OCI-LY7 (cell line): ENCODE data around the gene SLC16A1. TPM values are rescaled to one million over a fixed set of nuclear protein-coding genes. Genes with fewer than 3 reads are reported as not detected.

Experiments
- BruUV-seq: library from RNA; stranded (reverse); fragments of 400-500 nt; replicated peaks from 2 replicates; lab custom pipeline; 2021; lab: Mats Ljungman, UMichigan
- CTCF ChIA-PET: fragments of 300-600 bp; sonication (Branson Sonifier 250); formaldehyde crosslinking; loops from one replicate; lab custom pipeline; 2022; ENCODE audit warnings: antibody characterized with exemption; ENCODE audit not compliant: unreplicated experiment; lab: Charles Lee
- POLR2A ChIA-PET: fragments of 300-600 bp; sonication (Branson Sonifier 250); formaldehyde crosslinking; loops from one replicate; lab custom pipeline; 2022; ENCODE audit warnings: antibody characterized with exemption; lab: Charles Lee
- DNase-seq: peaks from one replicate; pipeline ENCODE4 v3.0.0-alpha.2; 2015; ENCODE audit warnings: low spot score
- H2AFZ ChIP-seq: fragments of 200-600 bp; sonication (generic), shearing (Covaris generic); 2 replicates; pipeline ENCODE4 v1.6.1; 2014; ENCODE audit warnings: mild to moderate bottlenecking, antibody characterized with exemption, low read length, moderate library complexity
- H3K27ac ChIP-seq: fragments of 200-600 bp; sonication (generic); 2 replicates; pipeline ENCODE4 v1.5.1; 2014; ENCODE audit warnings: mixed run types, low read depth, mild to moderate bottlenecking, moderate library complexity, low read length, inconsistent platforms; ENCODE audit not compliant: poor library complexity, severe bottlenecking
- H3K36me3 ChIP-seq: fragments of 200-600 bp; sonication (generic); 2 replicates; pipeline ENCODE4 v1.6.1; 2014; ENCODE audit warnings: mild to moderate bottlenecking, antibody characterized with exemption, low read length, moderate library complexity, mixed read lengths; ENCODE audit not compliant: insufficient read depth
- H3K4me1 ChIP-seq: fragments of 200-600 bp; sonication (generic); 2 replicates; pipeline ENCODE4 v1.5.1; 2014; ENCODE audit warnings: mild to moderate bottlenecking, low read length; ENCODE audit not compliant: insufficient read depth, poor library complexity, severe bottlenecking
- H3K4me2 ChIP-seq: fragments of 200-600 bp; sonication (generic); 2 replicates; pipeline ENCODE4 v1.6.1; 2014; ENCODE audit warnings: mild to moderate bottlenecking, low read length
- H3K4me3 ChIP-seq: fragments of 200-600 bp; sonication (generic); 2 replicates; pipeline ENCODE4 v1.5.1; 2014; ENCODE audit warnings: mild to moderate bottlenecking, low read depth, low read length; ENCODE audit not compliant: poor library complexity, severe bottlenecking
- H3K79me2 ChIP-seq: fragments of 200-600 bp; sonication (generic); 2 replicates; pipeline ENCODE4 v1.6.1; 2016; ENCODE audit warnings: low read depth, mild to moderate bottlenecking, low read length, moderate library complexity, mixed read lengths; ENCODE audit not compliant: insufficient read depth
- H3K9me2 ChIP-seq: fragments of 200-600 bp; sonication (generic); 2 replicates; pipeline ENCODE4 v1.6.1; 2016; ENCODE audit warnings: mild to moderate bottlenecking, low read length, mixed read lengths; ENCODE audit not compliant: insufficient read depth
- H3K9me3 ChIP-seq: fragments of 200-600 bp; sonication (generic); 2 replicates; pipeline ENCODE4 v1.6.1; 2014; ENCODE audit warnings: mild to moderate bottlenecking, mixed run types, low read length, mixed read lengths
- H4K20me1 ChIP-seq: fragments of 200-600 bp; sonication (generic); 2 replicates; pipeline ENCODE4 v1.6.1; 2014; ENCODE audit warnings: mild to moderate bottlenecking, antibody characterized with exemption, low read length, moderate library complexity, mixed read lengths; ENCODE audit not compliant: insufficient read depth
- CTCF ChIP-seq: fragments of 200-600 bp; sonication (generic); conservative IDR thresholded peaks from 2 replicates; pipeline ENCODE4 v1.5.1; 2014; ENCODE audit warnings: mild to moderate bottlenecking, antibody characterized with exemption, low read length, moderate library complexity, mixed read lengths
- EZH2phosphoT487 ChIP-seq: fragments of 200-600 bp; sonication (generic); IDR thresholded peaks from 2 replicates; pipeline ENCODE4 v1.6.1; 2018; ENCODE audit warnings: low read depth, borderline replicate concordance, mild to moderate bottlenecking, mixed run types, antibody characterized with exemption, low read length, moderate library complexity, mixed read lengths
- intact Hi-C: fragments of 100-400 bp; cut with micrococcal nuclease; formaldehyde crosslinking; loops from one replicate; pipeline ENCODE4 v1.10.0; 2022; ENCODE audit not compliant: unreplicated experiment
- total RNA-seq, 2 experiments: library from RNA; depleted of rRNA in 1 of 2; stranded (reverse); fragments of >200 nt in 1 of 2; shearing (Covaris generic) in 1 of 2; gene quantifications; 2 replicates each; pipeline ENCODE4 v1.2.3, GENCODE V29; 2014 to 2022

SLC16A1 gene
- total RNA-seq, 2 experiments from 2014 or later: 56.1 to 67.8 TPM

GRCh38 chr1:112901387-112901786 lies 54.6 kb downstream of the SLC16A1 start:
- intact Hi-C loops: no loop called here
- POLR2A ChIA-PET: no interaction called here
- Histone ChIP-seq H3K4me3 (no peak overlapping the region), H3K9me3 (peaks cover 6% of the 10 kb centered on the region; the same call in 1 of the 2 replicates), H3K4me2 (no peak overlapping the region), H2AFZ (no peak overlapping the region), H3K9me2 (no peaks in the 10 kb centered on the region), H3K79me2 (no peaks in the 10 kb centered on the region), H4K20me1 (no peaks in the 10 kb centered on the region), H3K27ac (no peak overlapping the region), H3K36me3 (no peaks in the 10 kb centered on the region), H3K4me1 (no peaks in the 10 kb centered on the region)
- TF ChIP-seq CTCF: no peak
- TF ChIP-seq EZH2phosphoT487: no peak
- no peak for DNase-seq
- no TSS peak for BruUV-seq
- CTCF ChIA-PET: no interaction called here

- BruUV-seq: no TSS peak
- no peak for DNase-seq
- Histone ChIP-seq H3K4me1 (no peaks in the 10 kb centered on the region), H3K4me2 (no peak overlapping the region), H2AFZ (no peak overlapping the region), H3K79me2 (no peaks in the 10 kb centered on the region), H3K4me3 (no peak overlapping the region), H3K36me3 (no peaks in the 10 kb centered on the region), H4K20me1 (no peaks in the 10 kb centered on the region), H3K9me2 (no peaks in the 10 kb centered on the region), H3K27ac (no peak overlapping the region), H3K9me3 (peaks cover 6% of the 10 kb centered on the region; the same call in 1 of the 2 replicates)
- intact Hi-C loops: no loop called here
- no peak for TF ChIP-seq CTCF
- TF ChIP-seq EZH2phosphoT487: no peak
- POLR2A ChIA-PET: interaction anchor here (1.1 kb wide), 1 partner anchor 19 kb away, joined by 6 read pairs; no protein-coding TSS in a partner anchor
- CTCF ChIA-PET: no interaction called here
Measured at GRCh38 chr1:112896783-112897182, 59.2 kb downstream of the SLC16A1 start.

- Histone ChIP-seq H3K9me2 (no peaks in the 10 kb centered on the region), H3K79me2 (no peaks in the 10 kb centered on the region), H2AFZ (no peak overlapping the region), H4K20me1 (no peaks in the 10 kb centered on the region), H3K4me2 (no peak overlapping the region), H3K27ac (no peak overlapping the region), H3K36me3 (no peaks in the 10 kb centered on the region), H3K4me3 (no peak overlapping the region), H3K9me3 (peaks cover 6% of the 10 kb centered on the region; the same call in 1 of the 2 replicates), H3K4me1 (no peaks in the 10 kb centered on the region)
- DNase-seq: no peak
- POLR2A ChIA-PET: no interaction called here
- no peak for TF ChIP-seq EZH2phosphoT487
- TF ChIP-seq CTCF: no peak
- intact Hi-C loops: no loop called here
- no TSS peak for BruUV-seq
- CTCF ChIA-PET: no interaction called here
Measured at GRCh38 chr1:112894561-112895011, 61.4 kb downstream of the SLC16A1 start.
